HG02970 (cell line): ENCODE results near the gene UQCRC2.
"Not testable (repeated sequence)": the region's sequence is repeated elsewhere in the genome, so short reads cannot be mapped to it uniquely, and the experiment has no call there.

Experiments
- ATAC-seq: cut with Tn5 transposase; IDR thresholded peaks from one replicate; pipeline ENCODE4 v1.9.1; 2021; ENCODE audit warnings: mild to moderate bottlenecking, moderate library complexity, moderate number of reproducible peaks; ENCODE audit not compliant: unreplicated experiment, low FRiP score

Gene UQCRC2

DNA sequence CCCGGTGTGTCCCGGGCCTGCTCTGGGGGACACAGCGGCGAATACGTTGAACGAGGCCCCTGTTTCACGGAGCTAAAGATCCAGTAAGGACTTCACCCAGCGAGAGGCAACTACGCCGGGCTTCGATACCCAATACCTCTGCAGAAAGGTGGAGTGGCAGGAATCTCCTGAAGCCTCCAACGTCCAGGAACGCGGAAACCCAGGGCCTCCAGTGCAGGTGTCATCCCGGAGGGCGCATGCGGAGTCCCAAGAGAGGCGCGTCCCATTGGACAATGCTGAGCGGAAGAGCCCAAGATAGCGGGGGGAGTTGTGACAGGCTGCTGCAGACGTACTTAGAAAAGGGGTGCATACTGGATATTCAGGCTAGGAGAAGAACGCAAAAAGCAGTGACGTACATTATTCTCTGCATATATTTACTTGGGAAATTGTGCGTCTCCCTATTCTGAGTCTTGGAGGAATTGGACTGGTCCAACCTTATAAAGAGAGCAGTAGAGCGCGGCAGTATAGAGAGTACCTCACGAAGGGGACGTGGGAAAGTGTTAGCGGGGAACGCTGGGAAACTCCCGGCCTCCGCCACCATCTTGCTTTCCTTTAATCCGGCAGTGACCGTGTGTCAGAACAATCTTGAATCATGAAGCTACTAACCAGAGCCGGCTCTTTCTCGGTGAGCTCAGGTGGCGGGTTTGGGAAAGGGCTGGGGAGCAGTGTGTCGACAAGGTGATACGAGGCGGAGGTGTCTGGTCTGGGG lies at the start of gene UQCRC2:
TSS of gene UQCRC2 (plus strand) at position 569 of the 748 bp plus-strand sequence. CDS start at position 632, 63 bp downstream.
- peak; percentile 79 for ATAC-seq

DNA sequence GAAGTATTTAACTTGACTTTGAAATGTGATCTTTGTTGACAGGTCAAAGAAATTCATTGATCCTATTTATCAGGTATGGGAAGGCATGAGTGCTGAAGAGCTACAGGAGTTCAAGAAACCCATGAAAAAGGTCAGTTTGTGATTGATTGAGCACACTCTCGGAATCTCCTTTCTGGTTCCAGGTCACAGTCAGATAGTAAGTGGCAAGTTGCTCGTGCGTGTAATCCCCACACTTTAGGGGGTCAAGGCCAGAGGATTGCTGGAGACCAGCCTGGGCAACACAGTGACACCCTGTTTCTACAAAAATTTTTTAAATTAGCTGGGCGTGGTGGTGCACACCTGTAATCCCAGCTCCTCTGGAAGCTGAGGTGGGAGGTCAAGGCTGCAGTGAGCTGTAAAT lies 20.5 kb upstream of the UQCRC2 start:
- ATAC-seq: not testable (repeated sequence)

DNA sequence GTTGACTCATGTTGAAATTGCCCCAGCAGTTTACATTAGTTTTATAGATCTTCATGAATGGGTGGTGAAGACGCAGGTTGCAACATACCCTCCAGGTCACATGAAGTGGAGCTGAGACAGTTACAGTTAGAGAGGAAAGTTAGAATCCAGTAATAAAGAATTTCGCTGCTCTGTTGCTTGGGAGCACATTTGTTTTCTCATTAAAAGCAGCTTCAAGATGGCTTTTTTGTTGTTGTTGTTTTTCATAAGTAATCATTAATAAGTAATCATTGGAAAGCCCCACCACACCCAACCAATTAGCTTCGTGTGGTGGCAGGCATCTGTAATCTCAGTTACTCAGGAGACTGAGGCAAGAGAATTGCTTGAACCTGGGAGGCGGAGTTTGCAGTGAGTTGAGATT lies 19.8 kb upstream of the UQCRC2 start:
- ATAC-seq: not testable (repeated sequence)

DNA sequence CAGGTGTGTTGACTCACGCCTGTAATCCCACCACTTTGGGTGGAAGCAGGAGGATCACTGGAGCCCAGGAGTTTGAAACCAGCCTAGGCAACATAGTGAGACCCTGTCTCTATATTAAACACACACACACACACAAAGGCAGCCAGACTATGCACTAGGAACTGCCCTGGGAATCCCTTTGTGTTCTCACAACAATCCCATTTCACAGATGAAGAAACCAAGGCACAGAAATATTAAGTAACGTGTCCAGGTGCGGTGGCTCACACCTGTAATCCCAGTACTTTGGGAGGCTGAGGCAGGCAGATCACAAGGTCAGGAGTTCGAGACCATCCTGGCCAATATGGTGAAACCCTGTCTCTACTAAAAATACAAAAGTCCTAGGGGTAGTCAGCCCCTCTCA lies 19.4 kb upstream of the UQCRC2 start:
- not testable (repeated sequence) for ATAC-seq

DNA sequence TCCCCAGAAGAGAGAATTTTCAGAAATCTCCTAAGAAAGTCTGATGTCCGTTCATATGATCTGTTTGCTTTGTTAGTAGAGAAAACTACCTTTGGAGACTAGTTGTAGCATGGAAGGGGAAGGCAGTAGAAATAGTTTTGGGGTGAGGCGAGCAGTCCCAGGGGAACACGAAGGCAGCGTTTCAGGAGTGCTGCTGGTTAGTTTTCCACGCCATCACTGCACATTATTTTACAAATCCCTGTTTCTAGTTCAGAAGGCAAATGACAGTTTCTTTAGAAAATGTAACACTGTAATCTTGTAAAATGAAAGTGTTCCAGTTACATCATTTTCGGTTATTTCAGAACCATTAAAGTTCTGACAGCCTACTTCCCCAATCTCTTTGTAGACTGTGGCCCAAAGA lies 16.9 kb upstream of the UQCRC2 start:
- not testable (repeated sequence) for ATAC-seq

DNA sequence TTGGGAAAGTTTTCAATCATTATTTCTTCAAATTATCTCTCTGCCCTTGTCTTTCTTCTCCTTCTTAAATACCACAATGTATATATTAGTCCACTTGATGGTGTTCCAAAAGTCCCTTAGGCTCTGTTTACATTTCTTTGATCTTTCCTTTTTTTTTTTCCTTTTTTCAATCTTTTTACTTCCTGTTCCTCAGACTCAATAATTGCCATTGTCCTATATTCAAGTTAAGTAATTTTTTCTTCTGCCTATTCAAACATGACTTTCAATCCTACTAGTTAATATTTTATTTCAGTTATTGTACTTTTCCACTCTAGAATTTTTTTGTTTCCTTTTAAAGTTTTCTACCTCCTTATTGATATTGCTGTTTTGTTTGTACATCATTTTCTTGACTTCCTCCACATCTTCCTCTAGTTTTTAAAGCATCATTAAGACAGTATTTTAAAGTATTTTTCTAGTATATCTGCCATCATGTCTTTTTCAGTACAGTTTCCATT lies 15.8 kb upstream of the UQCRC2 start:
- no peak for ATAC-seq

DNA sequence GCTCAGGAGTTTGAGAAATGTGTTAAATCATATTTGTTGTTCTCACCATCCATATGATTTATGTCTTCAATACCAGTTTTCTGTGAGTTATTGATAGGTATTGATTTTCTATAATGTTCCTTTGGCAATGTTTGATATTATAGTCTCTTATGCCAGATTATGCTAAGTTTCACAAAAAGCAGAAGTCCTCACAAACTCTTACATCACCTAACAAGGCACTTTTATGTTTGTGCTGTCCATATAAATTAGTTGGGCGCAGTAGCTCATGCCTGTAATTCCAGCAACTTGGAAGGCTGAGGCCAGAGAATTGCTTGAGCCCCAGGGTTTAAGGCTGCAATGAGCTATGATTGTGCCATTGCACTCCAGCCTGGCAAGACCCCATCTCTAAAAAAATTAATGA lies 12.6 kb upstream of the UQCRC2 start:
- no peak for ATAC-seq

DNA sequence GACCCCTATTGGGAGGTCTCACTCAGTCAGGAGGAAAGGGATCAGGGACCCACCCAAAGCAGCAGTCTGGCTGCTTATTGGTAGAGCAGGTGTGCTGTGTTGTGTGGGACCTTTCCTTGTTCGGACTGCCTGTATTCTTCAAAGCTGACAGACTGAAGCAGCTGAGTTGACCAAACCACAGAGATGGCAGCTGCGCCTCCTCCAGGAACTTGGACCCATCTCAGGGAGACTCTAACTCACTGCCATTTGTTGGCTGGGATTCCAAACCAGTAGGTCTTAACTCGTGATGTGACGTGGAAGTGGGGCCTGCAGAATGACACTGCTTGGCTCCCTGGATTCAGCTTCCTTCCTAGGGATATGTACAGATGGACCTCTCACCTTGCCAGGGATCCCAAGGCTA lies 9.6 kb upstream of the UQCRC2 start:
- no peak for ATAC-seq

DNA sequence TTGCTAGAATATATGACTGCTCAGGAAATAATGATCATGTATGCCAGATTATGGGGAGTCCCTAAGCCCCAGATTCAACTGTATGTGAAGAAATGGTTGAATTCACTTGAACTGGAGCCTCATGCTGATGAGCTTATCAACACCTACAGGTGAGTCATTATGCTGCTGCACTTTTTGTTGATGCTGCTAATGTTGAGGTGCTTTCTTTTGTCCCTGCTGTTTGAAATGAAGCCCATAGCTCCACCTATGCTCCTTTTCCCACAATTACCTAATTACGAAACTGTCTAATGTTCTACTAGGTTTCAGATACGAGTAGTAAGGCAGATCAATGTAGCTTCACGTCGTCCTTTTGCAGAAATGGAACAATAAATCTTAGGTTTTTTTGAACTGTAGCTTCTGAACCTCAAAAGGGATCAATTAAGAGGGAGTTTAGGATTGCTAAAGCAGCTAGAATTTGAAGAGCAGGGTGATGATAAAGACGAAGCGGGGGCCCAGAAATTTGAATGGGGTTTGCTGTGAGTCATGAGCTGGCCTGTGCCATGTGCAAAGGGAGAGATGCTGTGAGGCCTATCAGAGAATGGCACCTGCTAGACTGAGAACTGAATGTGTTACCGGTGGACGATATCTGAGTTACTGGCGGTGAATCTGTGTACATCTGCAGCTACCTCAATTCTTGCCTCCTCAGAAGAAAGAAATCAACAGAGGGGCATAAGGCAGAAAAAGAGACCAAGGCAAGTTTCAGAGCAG lies 6.1 kb upstream of the UQCRC2 start:
- ATAC-seq: no peak

DNA sequence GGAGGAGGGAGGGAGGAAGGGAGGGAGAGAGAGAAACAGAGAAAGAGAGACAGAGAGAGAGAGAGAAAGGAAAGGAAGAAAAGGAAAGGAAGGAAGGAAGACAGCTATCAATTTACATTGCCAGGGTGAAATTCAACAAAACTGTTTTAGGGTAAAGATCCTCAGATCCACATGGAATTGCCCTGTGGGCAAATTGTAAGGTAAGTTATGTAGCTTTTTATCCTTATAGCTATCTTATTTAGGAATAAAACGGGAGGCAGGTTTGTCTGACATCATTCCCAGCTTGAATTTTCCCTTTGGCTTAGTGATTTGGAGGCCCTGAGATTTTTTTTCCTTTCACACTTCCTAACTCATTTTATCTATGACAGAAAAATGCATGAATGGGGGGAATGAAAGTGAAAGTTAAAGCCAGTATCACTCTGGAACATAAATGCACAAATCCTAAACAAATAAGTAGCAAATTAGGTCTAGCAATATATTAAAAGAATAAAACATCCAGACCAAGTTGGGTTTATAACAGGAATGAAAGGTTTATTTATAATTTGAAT lies 3.4 kb upstream of the UQCRC2 start:
- no peak for ATAC-seq

DNA sequence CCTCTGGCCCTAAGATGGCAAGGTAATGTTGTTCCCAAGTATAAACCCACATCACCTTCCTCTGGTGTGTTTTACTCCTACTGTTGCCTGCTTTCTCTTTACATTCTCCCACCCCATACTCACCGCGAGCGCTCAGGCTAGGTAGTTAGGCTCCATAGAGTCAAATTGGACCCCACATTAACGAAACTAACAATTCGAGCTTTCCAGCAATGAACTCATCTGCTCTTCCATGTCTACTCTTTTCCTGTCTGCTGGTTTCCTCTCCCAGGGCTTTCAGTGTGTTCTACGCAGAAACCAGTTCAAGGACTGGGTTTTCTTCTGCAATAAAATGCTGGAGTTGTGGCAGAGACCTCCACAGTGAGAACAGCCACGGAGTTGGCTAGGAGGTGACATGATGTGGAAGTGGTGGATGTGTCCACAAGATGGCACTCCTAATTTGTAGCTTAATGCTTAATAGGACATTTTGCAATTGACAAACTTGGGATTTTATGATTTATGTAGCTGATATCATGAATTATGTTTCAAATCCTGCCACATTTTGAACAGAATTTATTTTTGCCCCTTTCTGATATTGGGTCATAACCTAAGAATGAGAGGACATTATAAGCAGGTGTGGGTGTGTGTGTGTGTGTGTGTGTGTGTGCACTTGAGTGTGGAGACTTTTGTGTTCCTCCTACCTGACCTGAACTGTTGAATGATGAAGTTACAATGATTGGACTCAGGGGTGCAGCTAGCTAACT lies 2.2 kb upstream of the UQCRC2 start:
- no peak for ATAC-seq

DNA sequence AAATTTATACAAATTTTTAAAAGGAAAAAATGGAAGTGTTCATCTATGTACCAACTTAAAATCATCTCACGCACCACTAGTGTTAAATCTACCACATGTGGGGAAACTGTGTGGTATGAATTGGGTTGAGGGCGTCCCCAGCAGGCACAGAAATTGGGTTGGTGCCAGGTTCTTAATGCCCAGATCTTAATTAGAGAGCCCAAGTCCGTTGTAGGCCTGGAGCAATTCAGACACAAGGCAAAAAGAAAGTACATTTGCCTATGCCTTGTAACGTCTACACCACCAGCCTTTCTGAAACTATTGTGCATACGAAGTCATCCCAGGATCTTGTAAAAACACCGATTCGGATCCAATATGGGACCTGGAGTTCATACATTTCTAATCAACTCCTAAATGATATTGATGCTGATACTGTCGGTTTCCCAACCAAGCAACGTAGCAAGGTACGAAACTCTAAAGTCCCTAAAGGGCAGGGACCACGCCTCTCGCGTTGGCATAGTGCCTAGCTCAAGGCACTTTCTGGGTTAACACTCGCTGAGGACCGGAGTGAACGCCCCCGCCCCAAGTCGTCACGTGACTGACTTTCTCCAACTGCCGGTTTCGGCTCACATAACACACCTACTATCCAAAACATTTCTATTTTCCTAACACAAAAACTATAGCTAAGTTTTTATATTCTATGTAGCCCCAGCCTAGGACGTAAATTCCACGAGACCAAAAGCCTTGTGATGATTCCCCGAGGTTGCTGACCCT lies 945 bp upstream of the UQCRC2 start:
- peak; percentile 41 for ATAC-seq

DNA sequence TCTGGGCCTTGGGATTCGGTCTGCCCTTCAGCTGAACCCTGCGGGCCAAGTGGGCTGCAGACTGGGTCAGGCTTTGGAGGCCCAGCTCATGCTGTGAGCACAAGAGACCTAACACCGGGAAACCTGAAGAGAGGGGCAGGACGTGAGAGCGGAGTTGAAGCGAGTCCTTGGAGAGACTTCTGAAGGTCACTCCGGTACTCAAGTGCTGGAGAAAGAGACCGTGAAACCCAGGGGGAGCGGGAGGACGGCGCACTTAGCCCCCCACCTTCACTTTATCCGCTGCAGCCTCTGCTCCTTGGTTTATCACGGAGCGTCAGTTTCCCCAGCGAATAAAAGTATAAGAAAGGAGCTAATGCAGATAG lies 361 bp downstream of the UQCRC2 start:
- ATAC-seq: peak; percentile 24

DNA sequence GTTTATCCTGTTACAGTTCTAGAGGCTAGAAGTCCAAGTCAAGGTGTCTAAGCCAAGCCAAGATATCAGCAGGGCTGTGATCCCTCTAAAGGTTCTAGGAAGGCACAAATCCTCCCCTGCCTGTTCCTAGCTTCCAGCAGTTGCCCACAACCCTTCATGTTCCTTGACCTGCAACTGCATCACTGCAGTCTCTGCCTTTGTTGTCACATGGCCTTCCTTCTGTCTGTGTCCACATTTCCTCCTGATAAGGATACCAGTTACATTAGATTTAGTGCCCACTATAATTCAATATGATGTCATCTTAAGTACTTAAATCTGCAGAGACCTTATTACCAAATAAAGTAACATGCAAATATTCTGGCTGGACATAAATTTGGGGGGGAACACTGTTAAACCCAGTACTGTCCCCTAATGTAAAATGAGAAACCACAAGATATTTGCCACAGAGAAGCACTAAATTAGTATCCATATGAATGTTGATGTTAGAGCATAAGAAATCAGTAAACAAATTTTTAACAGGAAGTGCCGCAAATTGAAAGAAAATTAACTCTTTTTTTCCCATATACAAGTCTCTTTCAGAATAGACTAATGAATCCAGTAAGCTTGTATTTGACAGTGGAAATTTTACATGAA lies 4.7 kb downstream of the UQCRC2 start:
- no peak for ATAC-seq

DNA sequence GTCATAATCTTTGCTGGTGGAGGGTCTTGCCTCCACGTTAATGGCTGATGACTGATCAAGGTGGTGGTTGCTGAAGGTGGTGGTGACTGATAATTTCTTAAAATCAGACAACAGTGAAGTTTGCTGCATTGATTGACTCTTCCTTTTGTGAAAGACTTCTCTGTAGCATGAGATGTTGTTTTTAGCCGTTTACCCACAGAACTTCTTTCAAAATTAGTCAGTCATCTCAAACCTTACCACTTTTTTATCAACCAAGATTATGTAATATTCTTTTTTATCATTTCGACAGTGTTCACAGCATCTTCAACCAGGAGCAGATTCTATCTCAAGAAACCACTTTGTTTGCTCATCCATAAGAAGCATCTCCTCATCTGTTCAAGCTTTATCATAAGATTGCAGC lies 5.9 kb downstream of the UQCRC2 start:
- ATAC-seq: no peak

DNA sequence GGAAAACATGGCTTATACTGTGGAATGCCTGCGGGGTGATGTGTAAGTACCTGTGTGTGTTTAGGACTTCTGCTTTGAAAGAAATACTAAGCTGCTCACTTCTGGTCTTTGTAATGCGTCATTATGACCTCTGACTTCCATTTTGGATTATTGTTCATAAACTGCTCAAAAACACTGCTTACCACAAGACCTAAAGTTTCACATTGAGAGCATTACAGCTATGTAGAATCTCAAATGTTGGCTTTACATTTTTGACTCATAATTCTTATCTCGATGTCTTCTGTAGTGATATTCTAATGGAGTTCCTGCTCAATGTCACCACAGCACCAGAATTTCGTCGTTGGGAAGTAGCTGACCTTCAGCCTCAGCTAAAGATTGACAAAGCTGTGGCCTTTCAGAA lies 9.3 kb downstream of the UQCRC2 start:
- no peak for ATAC-seq

DNA sequence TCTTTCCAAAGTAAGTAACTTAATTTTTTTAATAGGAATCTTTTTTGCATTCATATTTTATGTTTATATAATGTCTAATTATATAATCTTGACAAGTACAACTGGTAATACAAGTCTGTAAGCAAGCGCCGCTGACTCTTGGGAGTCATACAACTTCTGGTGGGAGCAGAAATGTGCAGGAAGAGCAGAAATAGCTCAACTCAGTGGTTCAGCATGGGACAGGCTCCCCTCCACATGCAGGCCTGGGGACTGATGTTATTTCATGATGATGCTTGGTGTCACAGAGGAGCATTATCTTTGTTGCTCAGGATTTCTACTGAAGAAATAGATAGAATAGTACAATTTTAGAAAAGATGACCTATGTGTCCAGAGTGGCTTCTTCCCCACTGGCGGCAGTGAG lies 10.7 kb downstream of the UQCRC2 start:
- no peak for ATAC-seq

DNA sequence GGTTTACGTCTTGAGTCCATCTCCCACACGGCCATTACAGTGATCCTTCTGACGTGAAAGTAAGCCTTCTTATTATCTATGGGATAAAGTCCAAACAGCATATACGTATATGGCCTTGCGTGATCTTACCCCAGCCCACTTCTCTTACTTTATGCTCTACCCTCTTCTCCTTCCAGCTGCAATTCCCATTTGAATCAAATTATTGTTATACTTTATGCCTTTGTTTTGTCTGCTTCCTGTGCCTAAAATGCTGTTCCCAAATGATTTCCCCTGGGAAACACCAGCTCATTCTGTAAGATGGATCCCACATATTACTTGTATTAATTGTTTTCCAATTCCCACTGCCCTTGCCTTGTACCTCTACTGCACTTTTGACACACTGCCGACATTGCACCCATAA lies 11.2 kb downstream of the UQCRC2 start:
- ATAC-seq: no peak

DNA sequence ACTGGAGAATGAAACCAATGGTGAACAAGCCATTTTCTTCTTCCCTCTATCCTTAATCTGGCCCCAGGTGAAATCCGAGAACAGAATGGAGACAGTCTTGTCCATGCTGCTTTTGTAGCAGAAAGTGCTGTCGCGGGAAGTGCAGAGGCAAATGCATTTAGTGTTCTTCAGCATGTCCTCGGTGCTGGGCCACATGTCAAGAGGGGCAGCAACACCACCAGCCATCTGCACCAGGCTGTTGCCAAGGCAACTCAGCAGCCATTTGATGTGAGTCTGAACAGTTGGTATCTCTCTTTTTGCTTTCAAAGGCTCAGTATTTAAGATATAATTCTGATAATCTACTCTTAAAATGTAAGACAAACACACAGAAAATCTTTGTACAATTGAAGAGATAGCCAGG lies 18.7 kb downstream of the UQCRC2 start:
- ATAC-seq: no peak

DNA sequence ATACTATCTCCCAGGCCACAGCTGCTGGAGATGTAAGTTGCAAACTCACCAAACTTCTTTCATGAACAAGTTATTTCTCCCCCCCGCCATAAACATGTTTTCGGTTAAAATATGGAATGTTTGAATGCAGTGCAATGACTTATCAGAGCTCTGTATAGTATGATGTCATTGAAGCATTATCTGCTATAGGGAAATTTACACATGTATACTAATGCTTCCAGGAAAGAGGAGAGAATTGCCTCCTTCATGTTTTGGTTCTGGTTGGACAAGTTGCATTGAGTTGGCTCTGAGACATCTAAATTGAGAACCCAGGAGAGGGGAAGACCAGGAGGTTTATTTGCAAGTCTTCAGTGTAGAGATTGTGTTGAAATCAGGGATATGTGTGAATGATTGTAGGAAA lies 20.8 kb downstream of the UQCRC2 start:
- ATAC-seq: no peak
